Jurkat, Clone E6-1 (cell line): Measurements from ENCODE around the gene GAMT.

Experiments used
- DNase-seq: peaks from one replicate; pipeline ENCODE4 v3.0.0-alpha.2; 2011; ENCODE audit warnings: low read depth, low spot score
- H3K4me3 ChIP-seq: 2 replicates; pipeline ENCODE4 v1.5.1; 2011; ENCODE audit warnings: mild to moderate bottlenecking, low read length, control low read depth, moderate library complexity

Gene GAMT

DNA sequence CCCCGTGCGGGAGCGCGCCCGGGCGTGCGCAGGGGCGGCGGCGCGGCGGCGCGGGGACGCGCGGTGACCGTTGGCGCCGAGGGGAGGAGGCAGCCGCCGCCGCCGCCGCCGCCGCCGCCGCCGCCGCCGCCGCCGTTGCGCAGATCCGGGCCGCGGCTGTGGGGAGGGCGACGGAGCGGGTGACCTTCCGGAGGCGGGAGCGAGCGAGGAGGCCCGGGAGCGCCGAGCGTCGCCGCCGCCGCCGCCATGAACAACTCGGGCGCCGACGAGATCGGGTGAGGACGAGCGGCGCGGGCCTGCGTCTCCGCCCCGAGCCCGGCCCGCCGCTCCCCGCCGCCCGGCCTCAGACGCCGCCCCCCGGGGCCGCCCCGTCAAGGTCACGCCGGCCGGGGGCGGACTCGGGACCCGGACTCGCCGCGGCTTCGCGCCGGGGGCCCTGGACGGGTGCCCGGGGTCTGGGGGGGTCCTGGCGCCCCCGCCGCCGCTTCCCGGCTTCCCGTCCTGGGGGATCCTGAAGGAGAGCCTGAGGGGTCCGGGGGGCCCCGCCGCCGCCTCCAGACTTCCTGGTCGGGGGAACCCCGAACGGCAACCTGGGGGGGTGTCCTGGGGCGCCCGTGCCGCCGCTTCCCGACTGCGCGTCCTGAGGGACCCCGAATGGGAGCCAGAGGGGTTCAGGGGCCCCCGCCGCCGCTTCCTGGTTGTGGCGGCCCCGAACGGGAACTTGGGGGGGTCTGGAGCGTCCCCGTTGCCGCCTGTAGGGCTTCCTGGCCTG is 6.4 kb upstream of the GAMT start, which contains the start of gene DAZAP1:
Gene DAZAP1 (plus strand): TSS at position 59 of the 772 bp plus-strand sequence. CDS start 188 bp downstream, at position 247.
- peak within 1 kb of the TSS; percentile 82 for H3K4me3 ChIP-seq
- DNase-seq = no peak

DNA sequence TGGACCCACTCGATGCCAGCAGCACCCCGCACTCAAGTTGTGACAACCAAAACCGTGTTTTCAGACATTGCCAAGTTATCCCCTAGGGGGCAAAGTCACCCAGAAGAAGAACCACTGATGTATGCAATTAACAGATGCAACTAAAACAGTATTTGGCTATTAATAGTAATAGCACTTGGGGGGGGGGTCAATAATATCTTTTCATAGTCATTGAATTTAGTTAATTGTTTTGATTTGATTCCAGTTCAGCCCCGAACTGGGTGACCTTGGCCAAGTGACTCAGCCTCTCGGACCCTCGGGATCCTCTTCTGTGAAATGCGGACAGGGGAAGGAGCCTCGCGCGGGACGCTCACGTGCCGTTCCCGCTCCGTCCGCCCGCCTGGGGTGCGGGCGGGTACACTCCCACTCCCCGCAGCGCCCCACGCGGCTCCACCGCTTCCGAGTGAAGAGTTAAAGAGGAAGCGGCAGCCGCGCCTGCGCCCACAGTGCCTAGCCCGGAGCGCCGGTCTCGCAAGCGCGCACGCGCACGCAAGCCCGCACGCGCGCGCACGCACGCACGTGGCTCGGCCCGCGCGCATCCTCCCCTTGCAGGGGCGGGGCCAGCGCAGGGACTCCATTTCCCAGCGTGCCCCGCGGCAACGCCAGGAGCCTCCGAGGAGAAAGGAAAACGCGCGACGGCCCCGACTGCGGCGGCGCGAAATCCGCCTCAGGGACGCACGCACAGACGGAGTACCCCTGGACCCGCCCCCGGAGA is 5.6 kb upstream of the GAMT start:
- peak overlapping the region; percentile 61 for H3K4me3 ChIP-seq
- DNase-seq = peak; percentile 94

GRCh38 chr19:1402411-1403070 is 1.2 kb upstream of the GAMT start:
- no peak overlapping the region for H3K4me3 ChIP-seq
- no peak for DNase-seq

DNA sequence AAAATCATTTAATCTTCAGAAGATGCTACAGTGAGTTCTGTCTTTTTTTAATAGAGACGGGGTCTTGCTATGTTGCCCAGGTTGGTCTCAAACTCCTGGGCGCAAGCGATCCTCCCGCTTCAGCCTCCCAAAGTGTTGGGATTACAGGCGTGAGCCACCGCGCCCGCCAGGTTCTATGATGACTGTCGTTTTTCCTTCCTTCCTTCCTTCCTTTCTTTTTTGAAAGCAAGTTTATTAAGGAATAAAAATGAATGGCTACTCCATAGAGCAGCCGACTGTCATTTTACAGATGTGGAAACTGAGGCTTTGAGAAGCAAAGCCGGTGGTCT is 511 bp upstream of the GAMT start:
- no peak for DNase-seq
- peak overlapping the region; percentile 68 for H3K4me3 ChIP-seq

- no peak for DNase-seq
- H3K4me3 ChIP-seq = peak overlapping the region; percentile 68
These were observed 833 bp downstream of the GAMT start for GRCh38 chr19:1400281-1401137.

- no peak for DNase-seq
- no peak overlapping the region for H3K4me3 ChIP-seq
These were observed 1.6 kb downstream of the GAMT start for GRCh38 chr19:1399745-1400144.

- DNase-seq = no peak
- H3K4me3 ChIP-seq = no peak overlapping the region
These were observed 2.3 kb downstream of the GAMT start for GRCh38 chr19:1399079-1399478.

GRCh38 chr19:1397838-1398237 is 3.5 kb downstream of the GAMT start:
- DNase-seq = no peak
- H3K4me3 ChIP-seq = no peak overlapping the region

GRCh38 chr19:1396768-1397679 is 4.3 kb downstream of the GAMT start:
- no peak for DNase-seq
- no peak overlapping the region for H3K4me3 ChIP-seq

DNA sequence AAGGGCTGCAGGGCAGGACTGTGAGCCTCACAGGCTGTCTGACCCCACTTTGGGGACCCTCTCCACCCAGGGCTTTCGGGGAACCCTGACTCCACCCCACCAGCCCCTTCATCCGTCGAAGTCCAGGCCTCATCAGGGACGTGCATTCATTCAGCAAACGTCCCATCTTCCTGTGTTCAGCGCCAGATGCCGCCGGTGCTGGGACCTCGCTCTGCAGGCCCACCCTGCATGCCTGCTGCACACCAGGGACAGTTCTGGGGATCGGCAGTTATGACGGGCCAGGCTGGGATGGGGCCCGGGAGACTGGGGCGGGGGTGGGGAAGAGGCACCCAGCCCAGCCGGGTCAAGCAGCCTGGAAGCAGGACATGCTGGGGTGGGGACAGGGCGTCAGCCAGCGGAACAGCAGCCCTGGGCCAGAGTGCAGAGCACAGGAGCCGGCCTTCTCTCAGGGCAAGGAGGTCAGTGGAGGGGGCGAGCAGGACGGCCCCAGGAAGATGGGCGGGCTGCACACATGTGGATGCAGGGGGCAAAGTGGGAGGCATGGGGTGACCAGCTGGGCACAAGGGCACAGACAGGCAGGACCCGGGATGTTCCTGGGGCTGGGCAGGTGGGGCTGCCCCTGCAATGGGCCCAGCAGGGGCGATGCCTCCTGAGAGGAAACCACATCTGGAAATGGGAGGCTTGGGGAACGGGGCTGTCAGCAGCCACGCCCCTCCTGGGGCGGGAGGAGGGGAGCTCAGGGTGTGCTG is 5.1 kb downstream of the GAMT start:
- no peak overlapping the region for H3K4me3 ChIP-seq
- DNase-seq = no peak

GRCh38 chr19:1395194-1396018 is 5.9 kb downstream of the GAMT start:
- H3K4me3 ChIP-seq = no peak overlapping the region
- DNase-seq = no peak

- DNase-seq = no peak
- H3K4me3 ChIP-seq = no peak overlapping the region
These were observed 6.8 kb downstream of the GAMT start for GRCh38 chr19:1394252-1395193.

DNA sequence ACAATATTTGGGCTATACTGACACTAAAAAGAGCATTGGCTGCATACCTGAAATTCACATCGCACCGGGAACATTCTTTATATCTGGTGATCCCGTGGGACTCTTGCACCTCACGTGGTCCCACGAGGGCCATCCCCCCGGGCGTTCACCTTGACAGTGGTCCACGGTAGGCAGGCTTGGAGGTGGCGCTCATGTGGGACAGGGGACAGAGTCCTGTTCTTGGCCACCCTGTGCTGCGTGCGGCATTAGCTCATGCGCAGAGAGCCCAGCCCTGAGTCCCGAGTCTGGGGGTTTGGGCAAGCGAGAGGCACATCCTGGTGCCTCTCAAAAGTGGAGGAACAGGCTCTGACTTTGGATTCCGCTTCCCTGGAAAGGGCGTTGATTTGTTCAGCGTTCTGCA is 7.5 kb downstream of the GAMT start:
- DNase-seq = no peak

GRCh38 chr19:1392939-1393530 is 8.3 kb downstream of the GAMT start:
- H3K4me3 ChIP-seq = no peak overlapping the region
- DNase-seq = no peak

More for the DNA sequence above, 7.5 kb downstream of the GAMT start:
- no peak overlapping the region for H3K4me3 ChIP-seq

GRCh38 chr19:1392407-1392806 is 8.9 kb downstream of the GAMT start:
- DNase-seq = no peak
- no peak overlapping the region for H3K4me3 ChIP-seq
